SU-DHL-6 (cell line): ENCODE results near the gene CYP26A1.
A peak's percentile ranks its signal among the peaks of the same experiment; 100 is the strongest.

Source experiments
- H2AFZ ChIP-seq: fragments of 200-600 bp; sonication (generic); 2 replicates; pipeline ENCODE4 v1.6.1; 2014; ENCODE audit warnings: low read depth, mild to moderate bottlenecking, moderate library complexity, mixed read lengths, antibody characterized with exemption, low read length; ENCODE audit not compliant: severe bottlenecking
- H3F3A ChIP-seq: fragments of 200-600 bp; shearing (Covaris generic); 2 replicates; pipeline ENCODE4 v1.6.0; 2016; ENCODE audit warnings: antibody characterized with exemption, mild to moderate bottlenecking; ENCODE audit not compliant: insufficient read depth
- H3K27ac ChIP-seq: fragments of 200-600 bp; sonication (generic); 2 replicates; pipeline ENCODE4 v1.5.1; 2016; ENCODE audit warnings: low read depth, mild to moderate bottlenecking, low read length, moderate library complexity, mixed read lengths
- H3K27me3 ChIP-seq: fragments of 200-600 bp; sonication (generic), shearing (Covaris generic); 2 replicates; pipeline ENCODE4 v1.6.0; 2014; ENCODE audit warnings: mild to moderate bottlenecking, low read length
- H3K36me3 ChIP-seq: fragments of 200-600 bp; sonication (generic); 2 replicates; pipeline ENCODE4 v1.6.1; 2014; ENCODE audit warnings: mild to moderate bottlenecking, low read length, mixed read lengths
- H3K4me2 ChIP-seq: fragments of 300-600, 200-600 bp; shearing (Covaris generic), sonication (generic); 2 replicates; pipeline ENCODE4 v1.6.0; 2014; ENCODE audit warnings: low read length, low read depth, mild to moderate bottlenecking; ENCODE audit not compliant: poor library complexity, severe bottlenecking
- H3K4me3 ChIP-seq: fragments of 200-600 bp; sonication (generic); 2 replicates; pipeline ENCODE4 v1.5.1; 2014; ENCODE audit warnings: antibody characterized with exemption, low read length, mild to moderate bottlenecking, mixed read lengths; ENCODE audit not compliant: insufficient read depth, poor library complexity, severe bottlenecking
- H3K79me2 ChIP-seq: fragments of 200-600 bp; sonication (generic); 2 replicates; pipeline ENCODE4 v1.6.1; 2014; ENCODE audit warnings: mild to moderate bottlenecking, low read length, moderate library complexity; ENCODE audit not compliant: insufficient read depth
- H3K9ac ChIP-seq: fragments of 200-600 bp; sonication (generic); 2 replicates; pipeline ENCODE4 v1.7.0; 2014; ENCODE audit warnings: mild to moderate bottlenecking, low read length
- H3K9me2 ChIP-seq: fragments of 200-600 bp; sonication (generic); replicated peaks from 2 replicates; pipeline ENCODE4 v1.6.1; 2014; ENCODE audit warnings: low read length; ENCODE audit not compliant: insufficient read depth
- H3K9me3 ChIP-seq: fragments of 200-600 bp; sonication (generic); 2 replicates; pipeline ENCODE4 v1.6.1; 2014; ENCODE audit warnings: low read length, mixed read lengths; ENCODE audit not compliant: insufficient read depth
- H4K20me1 ChIP-seq: fragments of 200-600 bp; sonication (generic); 2 replicates; pipeline ENCODE4 v1.6.1; 2014; ENCODE audit warnings: low read depth, mild to moderate bottlenecking, antibody characterized with exemption, low read length, moderate library complexity, mixed read lengths
- EZH2phosphoT487 ChIP-seq: fragments of 200-600 bp; sonication (generic), shearing (Covaris generic); conservative IDR thresholded peaks from 2 replicates; pipeline ENCODE4 v1.6.1; 2018; ENCODE audit warnings: mild to moderate bottlenecking, antibody characterized with exemption, low read length, moderate library complexity, mixed read lengths
- TF ChIP-seq, protein P1 (sequence below): fragments of 200-600 bp; sonication (generic); IDR thresholded peaks from one replicate; pipeline ENCODE4 v1.5.1; 2017; ENCODE audit warnings: antibody characterized with exemption, mild to moderate bottlenecking, low read length, moderate library complexity; ENCODE audit not compliant: insufficient read depth, poor library complexity, severe bottlenecking

The CYP26A1 gene

DNA sequence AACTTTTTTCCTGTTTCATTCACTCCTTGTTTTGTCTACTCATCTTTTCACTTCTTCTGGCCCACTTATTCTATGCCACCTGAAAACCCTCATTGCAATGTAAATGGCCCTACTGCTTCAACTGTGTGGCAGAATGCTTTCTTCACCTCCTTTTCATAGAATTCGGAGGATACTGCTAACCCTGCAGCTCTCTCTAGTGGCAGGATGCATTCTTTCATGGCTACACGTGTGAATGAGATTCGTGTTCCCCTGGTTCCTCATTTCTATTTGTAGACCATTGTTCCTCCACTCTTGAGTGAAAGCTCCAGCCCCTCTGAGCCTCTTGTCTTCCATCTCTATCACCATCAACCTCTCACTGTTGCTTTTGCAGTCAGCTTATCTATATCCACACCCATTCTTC is 34.0 kb upstream of the CYP26A1 start:
- H3K4me2 ChIP-seq: no peak overlapping the region
- TF ChIP-seq, protein P1, sequence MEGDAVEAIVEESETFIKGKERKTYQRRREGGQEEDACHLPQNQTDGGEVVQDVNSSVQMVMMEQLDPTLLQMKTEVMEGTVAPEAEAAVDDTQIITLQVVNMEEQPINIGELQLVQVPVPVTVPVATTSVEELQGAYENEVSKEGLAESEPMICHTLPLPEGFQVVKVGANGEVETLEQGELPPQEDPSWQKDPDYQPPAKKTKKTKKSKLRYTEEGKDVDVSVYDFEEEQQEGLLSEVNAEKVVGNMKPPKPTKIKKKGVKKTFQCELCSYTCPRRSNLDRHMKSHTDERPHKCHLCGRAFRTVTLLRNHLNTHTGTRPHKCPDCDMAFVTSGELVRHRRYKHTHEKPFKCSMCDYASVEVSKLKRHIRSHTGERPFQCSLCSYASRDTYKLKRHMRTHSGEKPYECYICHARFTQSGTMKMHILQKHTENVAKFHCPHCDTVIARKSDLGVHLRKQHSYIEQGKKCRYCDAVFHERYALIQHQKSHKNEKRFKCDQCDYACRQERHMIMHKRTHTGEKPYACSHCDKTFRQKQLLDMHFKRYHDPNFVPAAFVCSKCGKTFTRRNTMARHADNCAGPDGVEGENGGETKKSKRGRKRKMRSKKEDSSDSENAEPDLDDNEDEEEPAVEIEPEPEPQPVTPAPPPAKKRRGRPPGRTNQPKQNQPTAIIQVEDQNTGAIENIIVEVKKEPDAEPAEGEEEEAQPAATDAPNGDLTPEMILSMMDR: peak; percentile 43
- no peak for TF ChIP-seq EZH2phosphoT487
- H3K27ac ChIP-seq: no peak overlapping the region
- no peaks in the 10 kb centered on the region for H3K27me3 ChIP-seq
- no peaks in the 10 kb centered on the region for H3K9me3 ChIP-seq
- no peaks in the 10 kb centered on the region for H3K79me2 ChIP-seq
- no peak overlapping the region for H2AFZ ChIP-seq
- no peak overlapping the region for H3K9ac ChIP-seq
- no peaks in the 10 kb centered on the region for H3F3A ChIP-seq
- H3K36me3 ChIP-seq: no peaks in the 10 kb centered on the region
- H4K20me1 ChIP-seq: no peaks in the 10 kb centered on the region
- H3K4me3 ChIP-seq: no peak overlapping the region
- no peaks in the 10 kb centered on the region for H3K9me2 ChIP-seq

DNA sequence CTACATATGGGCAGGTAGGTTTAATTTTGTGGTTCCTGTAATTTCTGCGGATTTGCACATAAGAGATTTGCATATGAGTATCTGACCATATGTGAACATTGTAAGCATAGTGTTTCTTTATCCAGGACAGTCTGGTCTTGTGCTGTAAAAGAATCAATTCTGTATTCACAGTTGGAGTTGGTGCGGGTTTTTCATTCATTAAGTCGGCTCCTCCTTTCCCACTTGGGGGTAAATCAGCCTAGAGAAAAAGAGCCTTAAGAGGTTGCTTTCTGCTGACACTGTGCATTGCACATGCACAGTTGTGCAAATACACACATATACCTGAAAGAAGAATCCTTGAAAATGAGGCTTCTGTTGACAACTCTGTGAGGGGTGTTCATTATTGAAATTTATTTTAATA is 19.2 kb upstream of the CYP26A1 start:
- H3K4me3 ChIP-seq: no peak overlapping the region
- no peaks in the 10 kb centered on the region for H3K27me3 ChIP-seq
- H3F3A ChIP-seq: no peaks in the 10 kb centered on the region
- no peak overlapping the region for H2AFZ ChIP-seq
- no peak overlapping the region for H3K4me2 ChIP-seq
- no peak overlapping the region for H3K9ac ChIP-seq
- 0 out of 2 replicates have a peak, but pooled peaks cover 2% of the 10 kb centered on the region for H3K36me3 ChIP-seq
- no peaks in the 10 kb centered on the region for H4K20me1 ChIP-seq
- TF ChIP-seq EZH2phosphoT487: no peak
- TF ChIP-seq, protein P1: no peak
- no peaks in the 10 kb centered on the region for H3K79me2 ChIP-seq
- H3K27ac ChIP-seq: no peak overlapping the region
- H3K9me3 ChIP-seq: no peaks in the 10 kb centered on the region
- no peaks in the 10 kb centered on the region for H3K9me2 ChIP-seq

DNA sequence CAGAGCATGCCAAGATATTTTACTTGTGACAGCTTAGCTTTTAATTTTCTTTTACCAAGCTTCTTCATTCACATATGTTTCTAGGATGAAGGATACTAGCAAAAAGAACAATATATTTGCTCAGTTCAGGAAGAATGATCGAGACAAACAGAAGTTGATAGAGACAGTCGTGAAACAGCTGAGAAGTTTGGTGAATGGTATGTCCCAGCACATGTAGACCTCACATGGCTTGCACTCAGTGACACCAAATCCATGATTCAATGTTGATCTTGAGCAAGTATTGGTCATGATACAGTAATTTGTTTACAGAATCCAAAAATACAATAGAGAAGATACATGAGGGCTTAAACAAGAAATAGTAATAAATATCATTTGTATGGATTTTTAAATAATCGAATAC is 15.6 kb upstream of the CYP26A1 start:
- H3K9me2 ChIP-seq: no peaks in the 10 kb centered on the region
- no peak overlapping the region for H3K27ac ChIP-seq
- no peak overlapping the region for H3K9ac ChIP-seq
- no peaks in the 10 kb centered on the region for H3F3A ChIP-seq
- H2AFZ ChIP-seq: no peak overlapping the region
- no peak overlapping the region for H3K4me3 ChIP-seq
- no peak for TF ChIP-seq EZH2phosphoT487
- TF ChIP-seq, protein P1: no peak
- H3K79me2 ChIP-seq: no peaks in the 10 kb centered on the region
- H3K27me3 ChIP-seq: no peaks in the 10 kb centered on the region
- no peaks in the 10 kb centered on the region for H3K9me3 ChIP-seq
- no peaks in the 10 kb centered on the region for H4K20me1 ChIP-seq
- H3K4me2 ChIP-seq: no peak overlapping the region
- H3K36me3 ChIP-seq: 0 out of 2 replicates have a peak, but pooled peaks cover 2% of the 10 kb centered on the region
